Right lobe of liver (tissue), 4 donors: ENCODE data around the gene ANKRD33.

Source experiments
- POLR2A ChIP-seq: fragments of 450-650 bp; IDR thresholded peaks from one replicate; pipeline ENCODE4 v1.6.1; 2017; ENCODE audit warnings: antibody characterized with exemption, mild to moderate bottlenecking
- TF ChIP-seq, protein P1 (sequence below), 4 donors: fragments of 200-600 bp in 3 of 4; fragments of 450-650 bp in 1 of 4; IDR thresholded peaks; one replicate each; pipeline versions ENCODE4 v1.5.1 to v1.8.0; 2016 to 2022; ENCODE audit warnings: antibody characterized with exemption in 4 of 4, mild to moderate bottlenecking in 2 of 4
- donor health status: DM: no; HTN: no; CAD: no.
- donor health status: DM: no; HTN: no; CAD: no.
- donor health status: DM: no; HTN: yes; CAD: no.

DNA sequence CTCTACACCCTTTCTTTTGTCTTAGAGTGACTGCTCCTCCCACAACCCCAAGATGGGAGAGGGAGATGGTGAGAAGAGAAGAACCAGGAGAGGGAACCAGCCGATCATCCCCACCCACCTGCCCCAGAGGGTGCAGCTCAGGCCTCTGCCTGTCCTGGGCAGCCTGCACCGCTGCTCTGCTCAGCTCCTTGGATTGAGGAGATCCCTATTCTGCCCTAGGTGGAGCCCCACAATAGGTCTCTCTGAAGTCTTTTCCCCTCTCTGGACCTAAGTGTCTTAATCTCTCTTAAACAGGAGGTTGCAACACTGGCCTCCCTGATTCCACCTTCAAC, 2.2 kb downstream of the ANKRD33 start:
- TF ChIP-seq, protein P1, sequence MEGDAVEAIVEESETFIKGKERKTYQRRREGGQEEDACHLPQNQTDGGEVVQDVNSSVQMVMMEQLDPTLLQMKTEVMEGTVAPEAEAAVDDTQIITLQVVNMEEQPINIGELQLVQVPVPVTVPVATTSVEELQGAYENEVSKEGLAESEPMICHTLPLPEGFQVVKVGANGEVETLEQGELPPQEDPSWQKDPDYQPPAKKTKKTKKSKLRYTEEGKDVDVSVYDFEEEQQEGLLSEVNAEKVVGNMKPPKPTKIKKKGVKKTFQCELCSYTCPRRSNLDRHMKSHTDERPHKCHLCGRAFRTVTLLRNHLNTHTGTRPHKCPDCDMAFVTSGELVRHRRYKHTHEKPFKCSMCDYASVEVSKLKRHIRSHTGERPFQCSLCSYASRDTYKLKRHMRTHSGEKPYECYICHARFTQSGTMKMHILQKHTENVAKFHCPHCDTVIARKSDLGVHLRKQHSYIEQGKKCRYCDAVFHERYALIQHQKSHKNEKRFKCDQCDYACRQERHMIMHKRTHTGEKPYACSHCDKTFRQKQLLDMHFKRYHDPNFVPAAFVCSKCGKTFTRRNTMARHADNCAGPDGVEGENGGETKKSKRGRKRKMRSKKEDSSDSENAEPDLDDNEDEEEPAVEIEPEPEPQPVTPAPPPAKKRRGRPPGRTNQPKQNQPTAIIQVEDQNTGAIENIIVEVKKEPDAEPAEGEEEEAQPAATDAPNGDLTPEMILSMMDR (IDR thresholded peaks at IDR 0.05): no peak
- TF ChIP-seq POLR2A: no peak
